Testis (tissue), 2 donors: ENCODE results near the gene HERPUD2.

ENCODE experiments used
- CTCF ChIP-seq, 3 experiments: fragments of 450-650 bp in 2 of 3; fragments of 200-600 bp in 1 of 3; sonication (generic) in 1 of 3; IDR thresholded peaks; one replicate each; pipeline ENCODE4 v1.5.1; 2016 to 2019; ENCODE audit warnings: antibody characterized with exemption in 3 of 3, mild to moderate bottlenecking in 2 of 3, moderate library complexity in 1 of 3
- POLR2A ChIP-seq: fragments of 450-650 bp; IDR thresholded peaks from one replicate; pipeline ENCODE4 v1.6.1; 2017; ENCODE audit warnings: antibody characterized with exemption, mild to moderate bottlenecking, moderate library complexity

DNA sequence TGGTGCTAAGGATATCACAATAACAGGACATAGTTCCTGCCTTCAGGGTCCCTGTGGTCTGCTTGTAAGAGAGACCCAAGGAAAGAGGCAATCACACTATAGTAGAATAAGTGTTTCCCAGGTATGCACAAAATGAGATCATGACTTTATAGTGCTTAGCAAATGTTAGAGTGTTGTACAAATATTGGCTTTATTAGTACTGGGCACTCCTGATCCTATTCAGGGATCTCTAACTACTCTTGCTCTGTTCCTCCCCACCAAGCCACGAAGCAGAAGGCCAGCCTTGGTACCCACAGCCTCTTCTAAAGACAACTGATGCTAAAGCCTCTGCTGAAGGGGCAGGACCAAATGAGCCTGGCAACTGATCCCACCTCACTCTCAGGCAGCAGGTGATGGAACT, 75.1 kb downstream of the HERPUD2 start:
- TF ChIP-seq CTCF (IDR thresholded peaks at IDR 0.05), result no peak
- no peak for TF ChIP-seq POLR2A
